B cell (primary cell): Measurements from ENCODE around the gene SERPINA12. TPM values are rescaled to one million over a fixed set of nuclear protein-coding genes. Genes with fewer than 3 reads are reported as not detected.

Experiments used
- ATAC-seq: fragments of 200-7000 bp; cut with Tn5 transposase; one replicate; pipeline ENCODE4 v1.10.0; 2021; ENCODE audit warnings: low read depth, mild to moderate bottlenecking, moderate number of reproducible peaks, moderate library complexity
- CTCF ChIA-PET: fragments of 350-600 bp; sonication (Branson Sonifier 250); formaldehyde crosslinking; loops from one replicate; lab custom pipeline; 2021; ENCODE audit warnings: antibody characterized with exemption, inconsistent platforms; lab: Charles Lee
- POLR2A ChIA-PET: fragments of 350-600 bp; sonication (Branson Sonifier 250); formaldehyde crosslinking; loops from one replicate; lab custom pipeline; 2021; ENCODE audit warnings: antibody characterized with exemption; lab: Charles Lee
- DNase-seq: peaks from one replicate; pipeline ENCODE4 v3.0.0; 2013
- H2AFZ ChIP-seq: 2 replicates; pipeline ENCODE4 v1.6.1; 2012; ENCODE audit warnings: mild to moderate bottlenecking, low read depth, low read length; ENCODE audit not compliant: insufficient read depth, poor library complexity, severe bottlenecking
- H3K27ac ChIP-seq, 2 donors: 1 replicate in 1 of 2; 2 replicates in 1 of 2; pipeline ENCODE4 v1.5.1; 2012 to 2013; ENCODE audit warnings: low read length in 2 of 2, mild to moderate bottlenecking in 2 of 2, moderate library complexity in 1 of 2
- H3K27me3 ChIP-seq, 4 experiments: fragments of 200-600 bp in 1 of 4; sonication (generic) in 1 of 4; replicated peaks in 1 of 4; 1 replicate in 2 of 4; 2 replicates in 2 of 4; pipeline versions ENCODE4 v1.6.1 to v1.7.0; 2013 to 2016; ENCODE audit warnings: low read length in 3 of 4, mild to moderate bottlenecking in 2 of 4, mixed read lengths in 1 of 4, moderate library complexity in 1 of 4; ENCODE audit not compliant: insufficient read depth in 4 of 4, control insufficient read depth in 3 of 4; ENCODE audit errors: control extremely low read depth in 1 of 4
- H3K36me3 ChIP-seq, 2 experiments: replicated peaks in 1 of 2; 1 replicate in 1 of 2; 2 replicates in 1 of 2; pipeline versions ENCODE4 v1.6.1 to v1.7.1; 2013; ENCODE audit warnings: low read length in 1 of 2; ENCODE audit not compliant: insufficient read depth in 2 of 2, control insufficient read depth in 1 of 2; ENCODE audit errors: control extremely low read depth in 1 of 2, extremely low read depth in 1 of 2
- H3K4me1 ChIP-seq, 2 donors: fragments of 200-600 bp in 1 of 2; sonication (generic) in 1 of 2; 1 replicate in 1 of 2; 2 replicates in 1 of 2; pipeline versions ENCODE4 v1.5.1 to v1.6.1; 2013 to 2017; ENCODE audit warnings: low read length in 2 of 2; ENCODE audit not compliant: control insufficient read depth in 2 of 2, insufficient read depth in 2 of 2
- H3K4me2 ChIP-seq: replicated peaks from 2 replicates; pipeline ENCODE3; 2012; ENCODE audit warnings: mild to moderate bottlenecking, low read depth, low read length; ENCODE audit not compliant: poor library complexity, severe bottlenecking
- H3K4me3 ChIP-seq, 5 experiments: fragments of 200-600 bp in 1 of 5; sonication (generic) in 1 of 5; 1 replicate in 3 of 5; 2 replicates in 2 of 5; pipeline versions ENCODE4 v1.5.1 to v1.7.0; 2011 to 2016; ENCODE audit warnings: low read length in 4 of 5, mild to moderate bottlenecking in 4 of 5, low read depth in 2 of 5, control low read depth in 1 of 5, moderate library complexity in 1 of 5; ENCODE audit not compliant: insufficient read depth in 1 of 5; ENCODE audit errors: control extremely low read depth in 1 of 5, extremely low read depth in 1 of 5
- H3K79me2 ChIP-seq: fragments of 200-600 bp; sonication (generic); one replicate; pipeline ENCODE4 v1.6.0; 2016; ENCODE audit warnings: low read length; ENCODE audit not compliant: control insufficient read depth, insufficient read depth
- H3K9ac ChIP-seq: fragments of 200-600 bp; sonication (generic); 2 replicates; pipeline ENCODE4 v1.6.1; 2017; ENCODE audit warnings: mild to moderate bottlenecking, low read length, moderate library complexity
- H3K9me3 ChIP-seq, 3 donors: one replicate each; pipeline versions ENCODE4 v1.6.1 to v1.7.1; 2013; ENCODE audit warnings: low read length in 2 of 3; ENCODE audit not compliant: control insufficient read depth in 2 of 3, insufficient read depth in 1 of 3; ENCODE audit errors: control extremely low read depth in 1 of 3
- H4K20me1 ChIP-seq: 2 replicates; pipeline ENCODE4 v1.6.0; 2012; ENCODE audit warnings: mild to moderate bottlenecking, low read length; ENCODE audit not compliant: insufficient read depth, control insufficient read depth, poor library complexity, severe bottlenecking
- H3K27ac Mint-ChIP-seq: one replicate; pipeline ENCODE4 v1.8.0; 2021; ENCODE audit warnings: mixed read lengths
- H3K27me3 Mint-ChIP-seq: one replicate; pipeline ENCODE4 v1.8.0; 2021; ENCODE audit warnings: mixed read lengths
- H3K4me1 Mint-ChIP-seq: one replicate; pipeline ENCODE4 v1.8.0; 2021; ENCODE audit warnings: mixed read lengths
- H3K4me3 Mint-ChIP-seq: one replicate; pipeline ENCODE4 v1.8.0; 2021; ENCODE audit warnings: mixed read lengths
- H3K9me3 Mint-ChIP-seq: one replicate; pipeline ENCODE4 v1.8.0; 2022; ENCODE audit warnings: mixed read lengths; ENCODE audit not compliant: insufficient read depth
- CTCF ChIP-seq: fragments of 200-600 bp; IDR thresholded peaks from one replicate; pipeline ENCODE4 v1.8.0; 2022; ENCODE audit warnings: antibody characterized with exemption, mild to moderate bottlenecking
- EZH2 ChIP-seq: IDR thresholded peaks from 2 replicates; pipeline ENCODE4 v1.6.1; 2012; ENCODE audit warnings: borderline replicate concordance, low read depth, mild to moderate bottlenecking, moderate library complexity, low read length; ENCODE audit not compliant: insufficient read depth, poor library complexity, severe bottlenecking
- WGBS: methylation state at CpG from one replicate; pipeline ENCODE4 v1.1.5; 2013; ENCODE audit warnings: missing lambda C conversion rate; ENCODE audit not compliant: insufficient coverage; 5-methylcytosine and 5-hydroxymethylcytosine counted together
- intact Hi-C: fragments of 100-400 bp; cut with micrococcal nuclease; formaldehyde crosslinking; loops from one replicate; pipeline ENCODE4 v1.10.0; 2022
- polyA plus RNA-seq: library from polyadenylated mRNA; depleted of rRNA; stranded (reverse); fragments of >200 nt; gene quantifications from 2 replicates; pipeline ENCODE4 v1.2.3, GENCODE V29; 2012
- total RNA-seq, 2 donors: library from RNA; stranded (reverse); fragments of 120-200 nt in 1 of 2; gene quantifications; 1 replicate in 1 of 2; 2 replicates in 1 of 2; pipeline versions ENCODE4 v1.2.3 to v1.2.4, GENCODE V29; 2013 to 2022

Gene SERPINA12
- total and polyA plus RNA-seq, 2 donors (not counting 1 experiment from before 2014, with no cell fraction given): not detected

- peaks cover 0 to 5% (median 0%) of the 10 kb centered on the region in 3 donors for H3K9me3 ChIP-seq
- no peak overlapping the region for H3K27ac Mint-ChIP-seq
- H3K4me1 ChIP-seq: no peaks in the 10 kb centered on the region
- peaks cover 7% of the 10 kb centered on the region for H3K27me3 Mint-ChIP-seq
- no peak for ATAC-seq
- peaks cover 3% of the 10 kb centered on the region for H3K4me1 Mint-ChIP-seq
- no peak overlapping the region for H2AFZ ChIP-seq
- H3K4me3 Mint-ChIP-seq: no peak overlapping the region
- H3K36me3 ChIP-seq: no peaks in the 10 kb centered on the region
- no peaks in the 10 kb centered on the region for H3K79me2 ChIP-seq
- H3K27me3 ChIP-seq: peaks cover 0 to 1% (median 0%) of the 10 kb centered on the region in 4 experiments
- no peak overlapping the region for H3K27ac ChIP-seq
- DNase-seq: no peak
- no peak overlapping the region for H3K9ac ChIP-seq
- ChIA-PET POLR2A (no interaction called here), CTCF (no interaction called here)
- H4K20me1 ChIP-seq: no peaks in the 10 kb centered on the region
- H3K4me3 ChIP-seq: no peak overlapping the region
- 29% methylated on average over 1 of the region's 3 CpGs for WGBS
- peaks cover 2% of the 10 kb centered on the region for H3K9me3 Mint-ChIP-seq
- intact Hi-C loops: no loop called here
- H3K4me2 ChIP-seq: no peak overlapping the region
- TF ChIP-seq EZH2 (no peak), CTCF (no peak)
These were observed 57.4 kb downstream of the SERPINA12 start for GRCh38 chr14:94451826-94452225.

- H3K27me3 ChIP-seq: no peaks in the 10 kb centered on the region
- no peak for TF ChIP-seq EZH2
- TF ChIP-seq CTCF: no peak
- H3K4me3 Mint-ChIP-seq: no peak overlapping the region
- DNase-seq (no peak), ATAC-seq (no peak)
- H3K79me2 ChIP-seq: no peaks in the 10 kb centered on the region
- peaks cover 3% of the 10 kb centered on the region for H3K4me1 Mint-ChIP-seq
- peaks cover 7% of the 10 kb centered on the region for H3K27me3 Mint-ChIP-seq
- no peaks in the 10 kb centered on the region for H4K20me1 ChIP-seq
- no peaks in the 10 kb centered on the region for H3K36me3 ChIP-seq
- H3K9ac ChIP-seq: no peak overlapping the region
- ChIA-PET POLR2A (no interaction called here), CTCF (no interaction called here)
- intact Hi-C loops: no loop called here
- H3K27ac Mint-ChIP-seq: no peak overlapping the region
- WGBS: 5% methylated on average over 3 of the region's 8 CpGs
- H3K9me3 Mint-ChIP-seq: no peaks in the 10 kb centered on the region
- no peak overlapping the region for H3K27ac ChIP-seq
- no peaks in the 10 kb centered on the region for H3K4me1 ChIP-seq
- H2AFZ ChIP-seq: no peak overlapping the region
- no peak overlapping the region for H3K4me3 ChIP-seq
- H3K9me3 ChIP-seq: peaks cover 0 to 5% (median 0%) of the 10 kb centered on the region in 3 donors
- no peak overlapping the region for H3K4me2 ChIP-seq
These were observed 58.0 kb downstream of the SERPINA12 start for GRCh38 chr14:94451091-94451771.
